HCT116 (cell line): ENCODE results near the gene ZNF384.

Source experiments
- EGR1 ChIP-seq: IDR thresholded peaks from 2 replicates; pipeline ENCODE4 v1.6.1; 2012; ENCODE audit warnings: low read depth
- REST ChIP-seq: IDR thresholded peaks from 2 replicates; pipeline ENCODE4 v1.6.1; 2012; ENCODE audit warnings: low read depth
- SIN3A ChIP-seq: IDR thresholded peaks from 2 replicates; pipeline ENCODE4 v1.6.1; 2012; ENCODE audit warnings: low read depth
- TF ChIP-seq, protein P1 (sequence below), 3 experiments: fragments of 200-600 bp in 1 of 3; sonication (generic) in 1 of 3; IDR thresholded peaks in 2 of 3; conservative IDR thresholded peaks in 1 of 3; 2 replicates each; pipeline ENCODE4 v1.5.1; 2012 to 2017; ENCODE audit warnings: low read depth in 2 of 3, low read length in 2 of 3, antibody characterized with exemption in 1 of 3, borderline replicate concordance in 1 of 3, control low read depth in 1 of 3, mild to moderate bottlenecking in 1 of 3, mixed read lengths in 1 of 3, mixed run types in 1 of 3, moderate library complexity in 1 of 3; ENCODE audit not compliant: insufficient read depth in 1 of 3

- TF ChIP-seq EGR1 (no peak), SIN3A (no peak), REST (no peak)
- TF ChIP-seq, protein P1, sequence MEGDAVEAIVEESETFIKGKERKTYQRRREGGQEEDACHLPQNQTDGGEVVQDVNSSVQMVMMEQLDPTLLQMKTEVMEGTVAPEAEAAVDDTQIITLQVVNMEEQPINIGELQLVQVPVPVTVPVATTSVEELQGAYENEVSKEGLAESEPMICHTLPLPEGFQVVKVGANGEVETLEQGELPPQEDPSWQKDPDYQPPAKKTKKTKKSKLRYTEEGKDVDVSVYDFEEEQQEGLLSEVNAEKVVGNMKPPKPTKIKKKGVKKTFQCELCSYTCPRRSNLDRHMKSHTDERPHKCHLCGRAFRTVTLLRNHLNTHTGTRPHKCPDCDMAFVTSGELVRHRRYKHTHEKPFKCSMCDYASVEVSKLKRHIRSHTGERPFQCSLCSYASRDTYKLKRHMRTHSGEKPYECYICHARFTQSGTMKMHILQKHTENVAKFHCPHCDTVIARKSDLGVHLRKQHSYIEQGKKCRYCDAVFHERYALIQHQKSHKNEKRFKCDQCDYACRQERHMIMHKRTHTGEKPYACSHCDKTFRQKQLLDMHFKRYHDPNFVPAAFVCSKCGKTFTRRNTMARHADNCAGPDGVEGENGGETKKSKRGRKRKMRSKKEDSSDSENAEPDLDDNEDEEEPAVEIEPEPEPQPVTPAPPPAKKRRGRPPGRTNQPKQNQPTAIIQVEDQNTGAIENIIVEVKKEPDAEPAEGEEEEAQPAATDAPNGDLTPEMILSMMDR (IDR thresholded peaks at IDR 0.05 in 2 of 3, conservative IDR thresholded peaks at IDR 0.05 in 1 of 3; ENCODE audit: borderline replicate concordance in 1 of 3, insufficient read depth in 1 of 3, low read depth in 2 of 3, low read length in 2 of 3) = peak; percentile 71 to 78 (median 74)
These were observed 8.6 kb upstream of the ZNF384 start for GRCh38 chr12:6697584-6698351.
